Embryonic facial prominence (tissue), 1 donor: ENCODE data around the gene SFI1.
A peak's percentile ranks its signal among the peaks of the same experiment; 100 is the strongest.
"Not testable (repeated sequence)": the region's sequence is repeated elsewhere in the genome, so short reads cannot be mapped to it uniquely, and the experiment has no call there.

Experiments
- DNase-seq: peaks from one replicate; pipeline ENCODE4 v3.0.0-alpha.2; 2016; ENCODE audit errors: extremely low spot score

Gene SFI1

DNA sequence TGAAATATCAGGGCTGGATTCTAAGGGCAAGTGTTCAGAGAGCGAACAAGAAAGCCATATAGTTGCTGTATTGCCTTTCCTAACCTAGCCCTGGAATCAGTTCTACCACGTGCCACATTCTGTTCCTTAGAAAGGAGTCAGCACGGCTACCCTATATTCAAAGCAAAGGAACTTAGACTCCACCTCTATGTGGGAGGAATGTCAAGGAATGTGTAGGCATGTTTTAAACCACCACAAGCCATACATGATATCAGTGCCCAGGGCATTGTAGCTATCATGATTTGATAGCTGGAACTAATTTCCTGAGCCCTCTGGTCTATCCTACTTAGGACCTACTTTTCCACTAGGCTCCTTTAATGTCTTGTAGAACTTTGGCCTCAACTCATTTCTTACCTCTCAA is 4.2 kb upstream of the SFI1 start:
- no peak for DNase-seq

DNA sequence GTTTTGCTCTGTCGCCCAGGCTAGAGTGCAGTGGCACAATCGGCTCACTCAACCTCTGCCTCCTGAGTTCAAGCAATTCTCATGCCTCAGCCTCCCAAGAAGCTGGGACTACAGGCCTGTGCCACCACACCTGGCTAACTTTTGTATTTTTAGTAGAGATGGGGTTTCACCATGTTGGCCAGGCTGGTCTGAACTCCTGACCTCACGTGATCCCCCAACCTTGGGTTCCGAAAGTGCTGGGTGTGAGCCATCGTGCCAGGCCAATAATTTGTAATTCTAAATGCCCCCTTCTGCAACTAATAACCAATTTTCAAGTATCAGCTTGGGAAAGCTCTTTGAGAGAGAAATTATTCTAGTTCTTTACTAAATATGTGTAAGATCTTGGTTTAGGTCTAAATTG is 3.0 kb upstream of the SFI1 start:
- DNase-seq: not testable (repeated sequence)

DNA sequence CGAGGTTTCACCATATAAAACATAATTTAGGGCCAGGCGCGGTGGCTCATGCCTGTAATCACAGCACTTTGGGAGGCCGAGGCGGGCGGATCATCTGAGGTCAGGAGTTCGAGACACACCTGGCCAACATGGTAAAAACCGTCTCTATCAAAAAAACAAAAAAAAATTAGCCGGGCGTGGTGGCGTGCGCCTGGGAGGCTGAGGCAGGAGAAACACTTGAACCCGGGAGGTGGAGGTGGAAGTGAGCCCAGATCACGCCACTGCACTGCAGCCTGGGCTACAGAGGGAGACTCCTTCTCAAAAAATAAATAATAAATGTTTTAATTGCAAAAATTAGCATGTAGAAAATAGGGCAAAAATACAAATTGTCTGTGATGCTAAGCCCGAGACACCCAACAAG is 993 bp upstream of the SFI1 start:
- DNase-seq: no peak

DNA sequence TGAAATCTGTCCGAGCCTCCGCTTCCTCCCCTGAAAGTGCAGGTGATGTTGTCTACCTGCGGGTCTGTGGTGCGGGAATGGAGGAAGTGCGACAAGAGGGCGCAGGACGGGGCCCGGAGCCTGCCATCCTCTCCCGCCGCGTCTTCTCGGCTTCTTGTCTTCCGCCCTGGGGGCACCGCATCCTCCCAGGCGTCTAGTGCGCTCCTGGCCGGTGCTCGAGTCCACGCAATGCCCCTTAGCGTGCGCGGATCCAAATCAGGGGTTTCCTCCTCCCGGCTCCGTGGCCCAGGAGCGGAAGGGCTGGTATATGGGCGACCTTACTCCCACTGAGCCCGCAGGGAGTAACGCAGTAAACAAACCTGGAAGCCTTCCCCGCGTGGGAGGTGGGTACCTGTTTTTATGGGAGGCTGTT is 405 bp downstream of the SFI1 start:
- DNase-seq: no peak

DNA sequence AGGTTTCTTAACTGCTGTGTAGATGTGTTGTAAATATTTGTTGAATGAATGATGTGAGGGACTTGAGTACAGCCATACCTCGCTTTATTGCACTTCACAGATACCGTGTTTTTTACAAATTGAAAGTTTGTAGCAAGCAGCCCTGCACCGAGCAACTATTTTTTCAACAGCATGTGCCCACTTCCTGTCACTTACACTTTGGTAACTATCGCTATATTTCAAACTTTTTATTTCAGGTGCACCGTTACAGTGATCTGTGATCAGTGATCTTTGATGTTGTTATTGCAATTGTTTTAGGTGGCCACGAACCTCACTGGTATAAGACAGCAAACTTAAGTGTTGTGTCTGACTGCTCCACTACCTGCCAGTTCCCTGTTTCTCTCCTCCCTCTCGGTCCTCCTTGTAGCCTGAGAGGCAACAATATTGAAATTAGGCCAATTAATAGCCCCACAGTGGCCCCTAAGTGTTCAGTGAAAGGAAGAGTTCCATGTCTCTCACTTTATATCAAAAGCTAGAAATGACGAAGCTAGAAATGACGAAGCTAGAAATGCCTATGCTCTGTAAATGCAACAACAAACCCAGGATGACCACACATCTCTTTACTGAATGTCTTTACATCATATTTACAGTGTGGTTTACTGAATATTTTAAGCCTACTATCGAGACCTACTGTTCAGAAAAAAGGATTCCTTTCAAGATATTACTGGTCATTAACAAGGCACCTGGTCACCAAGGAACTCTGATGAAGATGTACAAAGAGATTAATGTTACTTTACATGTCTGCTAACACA is 1.0 kb downstream of the SFI1 start:
- DNase-seq: no peak

DNA sequence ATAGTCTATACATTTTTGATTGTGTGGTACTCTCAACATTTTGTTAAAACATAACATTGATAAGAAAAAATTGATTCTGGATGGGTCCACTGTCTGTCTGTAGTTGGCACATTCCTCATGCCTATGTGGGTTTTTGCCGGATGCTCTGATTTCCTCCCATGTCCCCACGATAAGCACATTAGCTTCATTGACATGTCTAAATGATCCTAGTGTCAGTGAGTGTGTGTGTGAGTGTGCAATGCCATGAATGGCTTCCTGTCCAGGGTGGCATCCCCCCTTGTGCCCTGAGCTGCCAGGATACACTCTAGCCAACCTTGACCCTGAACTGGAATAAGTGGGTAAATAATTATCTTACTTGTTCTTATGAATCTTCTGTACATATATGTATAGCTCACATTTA is 5.4 kb downstream of the SFI1 start:
- no peak for DNase-seq

DNA sequence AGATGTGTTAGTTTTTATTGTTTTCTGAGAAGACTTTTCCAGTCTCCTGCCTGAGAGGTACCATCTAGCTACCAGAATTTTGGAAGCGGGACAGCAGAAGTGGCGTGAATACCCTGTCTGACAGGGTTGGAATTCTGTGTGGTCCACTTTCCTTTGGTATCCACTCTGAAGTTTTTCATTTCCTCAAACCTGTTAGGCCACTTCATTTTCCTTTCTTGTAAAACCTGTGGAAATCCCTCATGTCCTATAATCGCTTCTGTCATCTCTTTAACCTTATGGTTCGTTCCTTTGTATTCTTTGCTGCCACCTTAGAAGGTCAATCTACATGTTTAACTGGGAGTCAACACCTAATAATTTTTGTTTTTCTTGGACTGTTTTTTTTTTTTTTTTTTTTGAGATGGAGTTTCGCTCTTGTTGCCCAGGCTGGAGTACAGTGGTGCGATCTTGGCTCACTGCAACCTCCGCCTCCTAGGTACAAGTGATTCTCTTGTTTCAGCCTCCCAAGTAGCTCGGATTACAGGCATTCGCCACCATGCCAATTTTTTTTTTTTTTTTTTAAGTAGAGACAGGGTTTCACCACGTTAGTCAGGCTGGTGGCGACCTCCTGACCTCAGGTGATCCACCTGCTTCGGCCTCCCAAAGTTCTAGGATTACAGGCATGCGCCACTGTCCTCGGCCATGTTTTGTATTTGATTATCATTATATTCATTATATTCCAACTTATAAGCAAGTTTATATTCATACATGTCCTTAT is 7.1 kb downstream of the SFI1 start:
- no peak for DNase-seq

DNA sequence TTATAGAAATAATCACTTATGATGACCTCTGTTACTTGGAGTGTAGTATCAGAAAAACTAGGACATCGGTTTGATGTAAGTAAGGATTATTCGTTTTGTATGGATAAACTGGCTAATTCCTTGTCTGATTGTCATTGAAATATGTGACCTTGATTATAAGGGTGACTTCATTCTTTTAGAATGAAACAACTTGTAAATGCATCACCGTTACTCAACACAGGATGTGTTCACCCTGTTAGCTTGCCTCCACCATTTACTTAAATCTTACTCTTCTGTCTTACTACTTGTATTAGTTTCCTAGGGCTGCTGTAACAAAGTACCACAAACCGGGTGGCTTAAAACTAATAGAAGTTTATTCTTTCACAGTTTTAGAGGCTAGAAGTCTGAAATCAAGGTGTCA is 7.9 kb downstream of the SFI1 start:
- DNase-seq: no peak

DNA sequence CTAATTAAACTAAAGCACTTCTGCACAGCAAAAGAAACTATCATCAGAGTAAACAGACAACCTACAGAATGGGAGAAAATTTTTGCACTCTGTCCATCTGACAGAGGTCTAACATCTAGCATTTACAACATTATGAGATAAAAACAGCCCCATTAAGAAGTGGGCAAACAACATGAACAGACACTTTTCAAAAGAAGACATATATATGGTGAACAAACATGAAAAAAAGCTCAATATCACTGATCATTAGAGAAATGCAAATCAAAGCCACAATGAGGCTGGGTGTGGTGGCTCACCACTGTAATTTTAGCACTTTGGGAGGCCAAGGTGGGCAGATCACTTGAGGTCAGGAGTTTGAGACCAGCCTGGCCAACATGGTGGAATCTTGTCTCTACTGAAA is 11.2 kb downstream of the SFI1 start:
- not testable (repeated sequence) for DNase-seq

DNA sequence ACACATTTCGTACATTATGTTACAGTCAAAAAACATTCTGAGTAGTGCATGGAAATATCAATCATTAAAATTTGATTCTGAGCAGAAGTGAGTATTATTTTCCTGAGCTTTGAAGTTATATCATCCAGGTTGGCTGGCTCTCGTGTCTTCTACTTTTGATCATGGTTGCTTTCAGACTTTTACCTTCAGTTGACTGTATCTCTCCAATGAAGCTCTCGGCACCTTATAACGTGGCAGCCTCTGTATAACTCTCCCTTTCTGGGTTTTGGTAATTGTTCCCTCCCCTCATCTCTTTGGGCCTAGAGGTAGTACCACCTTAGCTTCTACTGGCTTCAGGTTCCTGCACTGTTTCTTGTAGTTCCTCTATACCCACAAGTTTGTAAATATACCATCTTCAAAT is 12.2 kb downstream of the SFI1 start:
- no peak for DNase-seq

DNA sequence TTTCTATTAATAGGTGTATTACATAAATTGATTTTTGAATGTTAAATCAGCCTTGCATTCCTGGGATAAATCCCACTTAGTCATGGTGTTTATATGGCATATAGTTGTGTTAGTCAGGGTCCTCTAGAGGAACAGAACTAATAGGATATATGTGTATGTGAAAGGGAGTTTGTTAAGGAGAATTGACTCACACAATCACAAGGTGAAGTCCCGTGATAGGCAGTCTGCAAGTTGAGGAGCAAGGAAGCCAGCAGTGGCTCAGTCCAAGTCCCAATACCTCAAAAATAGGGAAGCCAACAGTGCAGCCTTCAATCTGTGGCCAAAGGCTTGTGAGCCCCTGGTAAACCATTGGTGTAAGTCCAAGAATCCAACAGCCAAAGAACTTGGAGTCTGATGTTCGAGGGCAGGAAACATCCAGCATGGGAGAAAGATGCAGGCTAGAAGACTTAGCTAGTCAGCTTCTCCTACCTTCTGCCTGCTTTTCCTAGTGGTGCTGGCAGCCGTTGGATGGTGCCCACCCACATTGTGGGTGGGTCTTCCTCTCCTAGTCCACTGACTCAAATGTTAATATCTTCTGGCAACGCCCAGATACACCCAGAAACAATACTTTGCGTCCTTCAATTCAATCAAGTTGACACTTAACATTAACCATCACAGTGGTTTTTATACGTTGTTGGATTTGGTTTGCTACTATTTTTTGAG is 12.9 kb downstream of the SFI1 start:
- no peak for DNase-seq

DNA sequence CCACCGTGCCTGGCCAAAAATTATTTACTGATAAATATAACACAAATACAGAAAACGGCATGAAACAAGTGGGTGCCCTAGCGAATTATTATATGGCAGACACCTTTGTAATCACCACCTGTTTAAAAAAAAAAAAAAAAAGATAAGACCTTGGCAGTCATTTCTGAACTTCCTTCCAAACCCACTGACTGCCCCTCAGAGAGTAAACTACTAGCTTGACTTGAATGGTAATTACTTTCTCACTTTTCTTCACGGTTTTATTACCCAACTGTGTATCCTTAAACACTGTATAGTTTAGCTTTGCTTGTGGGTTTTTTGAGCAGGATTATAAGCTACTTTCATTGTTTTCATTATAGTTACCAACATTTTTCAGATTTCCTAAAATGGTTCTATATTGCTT is 23.7 kb downstream of the SFI1 start:
- DNase-seq: no peak

DNA sequence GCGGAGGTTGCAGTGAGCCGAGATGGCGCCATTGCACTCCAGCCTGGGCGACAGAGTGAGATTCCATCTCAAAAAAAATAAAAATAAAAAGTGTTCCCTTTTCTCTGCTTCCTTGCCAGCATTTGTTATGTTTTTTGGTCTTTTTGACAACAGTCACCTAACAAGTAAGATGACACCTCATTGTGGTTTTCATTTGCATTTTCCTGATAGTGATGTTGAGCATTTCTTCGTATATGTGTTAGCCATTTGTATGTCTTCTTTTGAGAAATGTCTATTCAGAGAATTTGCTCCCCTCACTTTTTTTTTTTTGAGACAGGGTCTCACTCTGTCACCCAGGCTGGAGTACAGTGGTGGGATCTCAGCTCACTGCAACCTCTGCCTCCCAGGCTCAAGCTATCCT is 27.8 kb downstream of the SFI1 start:
- DNase-seq: not testable (repeated sequence)

DNA sequence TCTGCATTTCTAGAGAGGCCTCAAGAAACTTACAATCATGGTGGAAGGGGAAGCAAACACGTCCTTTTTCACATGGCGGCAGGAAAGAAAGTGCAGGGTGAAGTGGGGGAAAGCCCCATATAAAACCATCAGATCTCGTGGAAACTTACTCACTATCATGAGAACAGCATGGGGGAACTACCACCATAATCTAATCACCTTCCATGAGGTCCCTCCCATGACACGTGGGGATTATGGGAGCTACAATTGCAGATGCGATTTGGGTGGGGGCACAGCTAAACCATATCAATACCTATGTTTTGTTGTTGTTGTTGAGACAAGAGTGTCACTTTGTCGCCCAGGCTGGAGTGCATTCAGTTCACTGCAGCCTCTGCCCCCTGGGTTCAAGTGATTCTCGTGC is 29.9 kb downstream of the SFI1 start:
- no peak for DNase-seq

DNA sequence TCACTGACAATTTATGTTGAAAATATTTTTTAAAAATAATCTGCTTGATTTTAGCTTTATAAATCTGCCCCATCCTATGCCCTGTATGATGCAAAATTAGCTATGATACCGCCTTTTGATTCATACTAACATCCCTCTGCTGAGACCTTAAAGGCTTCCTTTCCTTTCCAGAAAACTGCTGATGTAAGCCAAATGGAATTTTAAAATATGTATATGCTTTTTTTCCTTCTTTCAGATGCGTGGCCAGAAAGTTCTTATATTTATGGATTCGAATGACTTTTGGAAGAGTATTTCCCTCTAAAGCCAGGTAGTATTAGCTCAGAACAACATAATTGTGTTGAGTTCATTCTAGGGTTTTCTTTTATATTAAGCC is 34.5 kb downstream of the SFI1 start:
- DNase-seq: peak; percentile 53

DNA sequence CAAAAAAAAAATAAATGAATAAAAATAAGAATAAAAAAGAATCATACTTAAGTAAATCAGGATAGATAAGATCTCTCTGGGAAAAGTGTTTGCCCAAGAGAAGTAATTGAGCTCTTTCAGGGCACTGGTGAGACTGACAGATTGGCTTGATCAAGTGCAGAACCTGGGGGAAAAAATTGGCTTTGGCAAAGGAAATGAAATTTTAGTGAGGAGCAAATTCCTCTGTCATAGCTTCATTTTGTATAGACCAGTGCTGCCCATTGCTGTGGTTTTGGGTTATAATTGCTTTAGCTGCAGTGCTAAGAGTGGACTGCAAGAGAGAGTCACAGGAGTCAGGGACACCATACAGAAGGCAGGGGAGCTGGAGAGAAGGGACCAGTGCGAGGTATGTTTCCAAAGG is 35.7 kb downstream of the SFI1 start:
- DNase-seq: no peak

DNA sequence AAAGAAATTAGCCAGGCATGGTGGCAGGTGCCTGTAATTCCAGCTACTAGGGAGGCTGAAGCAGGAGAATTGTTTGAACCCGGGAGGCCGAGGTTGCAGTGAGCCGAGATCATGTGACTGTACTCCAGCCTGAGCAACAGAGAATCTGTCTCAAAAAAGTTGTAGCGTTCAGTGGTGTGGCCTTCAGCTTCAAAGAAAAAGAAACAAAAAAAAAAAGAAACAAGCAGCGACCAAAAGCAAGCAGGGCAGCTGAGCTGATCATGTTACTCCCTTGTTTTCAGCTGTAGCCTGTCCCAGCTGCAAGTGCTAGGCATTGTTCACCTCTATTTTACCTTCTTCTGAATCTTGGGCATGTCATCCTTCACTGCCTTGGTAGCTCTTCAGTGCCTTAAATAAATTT is 37.0 kb downstream of the SFI1 start:
- no peak for DNase-seq

DNA sequence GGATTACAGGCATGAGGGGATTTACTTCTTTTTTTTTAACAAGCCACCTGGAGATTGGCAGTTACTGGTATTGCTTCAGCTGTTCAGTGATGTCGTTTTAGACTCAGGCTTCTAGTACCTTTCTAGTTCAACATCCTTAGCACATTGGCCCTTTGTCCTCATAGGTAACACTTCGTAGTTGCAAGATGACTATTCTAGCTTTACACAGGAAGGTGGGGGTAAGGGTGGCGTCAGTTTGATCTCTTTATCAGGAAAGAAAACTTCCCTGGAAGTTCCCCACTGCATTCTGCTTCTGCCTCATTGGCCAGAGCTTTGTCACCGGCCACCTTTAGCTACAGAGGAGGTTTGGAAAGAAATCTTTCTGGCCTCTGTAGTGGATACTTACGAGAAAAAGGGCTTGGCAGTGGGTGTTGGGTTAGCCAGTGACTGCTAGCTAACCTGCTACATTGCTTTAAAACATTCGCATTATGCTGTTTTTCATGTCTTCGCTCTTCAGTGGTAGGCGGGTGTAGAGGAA is 40.7 kb downstream of the SFI1 start:
- DNase-seq: no peak

DNA sequence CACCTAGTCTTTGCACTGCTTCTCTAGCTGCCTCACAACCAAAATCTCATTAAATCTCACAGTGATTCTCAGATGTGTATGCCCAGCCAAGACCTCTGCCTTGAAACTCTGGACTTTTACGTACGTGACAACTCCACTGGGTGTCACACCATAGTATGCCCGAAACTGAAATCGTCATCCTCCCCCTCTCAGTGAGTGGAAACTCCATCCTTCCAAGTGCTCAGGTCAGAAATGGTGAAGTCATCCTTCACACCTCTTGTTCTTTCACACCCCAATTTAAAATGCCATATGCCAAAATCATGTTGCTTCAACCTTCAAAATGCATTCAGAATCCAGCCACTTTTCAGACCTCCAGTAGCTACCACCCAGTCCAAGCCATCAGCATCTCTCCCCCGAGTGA is 42.5 kb downstream of the SFI1 start:
- no peak for DNase-seq

DNA sequence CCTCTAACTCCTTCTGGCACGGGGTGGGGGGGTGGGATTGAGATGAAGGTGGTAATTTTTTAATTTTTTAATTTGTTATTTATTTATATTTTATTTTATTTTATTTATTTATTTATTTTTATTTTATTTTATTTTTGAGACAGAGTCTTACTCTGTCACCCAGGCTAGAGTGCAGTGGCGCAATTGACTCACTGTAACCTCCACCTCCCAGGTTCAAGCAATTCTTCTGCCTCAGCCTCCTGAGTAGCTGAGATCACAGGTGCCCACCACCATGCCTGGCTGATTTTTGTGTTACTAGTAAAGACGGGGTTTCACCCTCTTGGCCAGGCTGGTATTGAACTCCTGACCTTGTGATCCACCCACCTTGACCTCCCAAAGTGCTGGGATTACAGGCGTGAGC is 43.8 kb downstream of the SFI1 start:
- DNase-seq: not testable (repeated sequence)

DNA sequence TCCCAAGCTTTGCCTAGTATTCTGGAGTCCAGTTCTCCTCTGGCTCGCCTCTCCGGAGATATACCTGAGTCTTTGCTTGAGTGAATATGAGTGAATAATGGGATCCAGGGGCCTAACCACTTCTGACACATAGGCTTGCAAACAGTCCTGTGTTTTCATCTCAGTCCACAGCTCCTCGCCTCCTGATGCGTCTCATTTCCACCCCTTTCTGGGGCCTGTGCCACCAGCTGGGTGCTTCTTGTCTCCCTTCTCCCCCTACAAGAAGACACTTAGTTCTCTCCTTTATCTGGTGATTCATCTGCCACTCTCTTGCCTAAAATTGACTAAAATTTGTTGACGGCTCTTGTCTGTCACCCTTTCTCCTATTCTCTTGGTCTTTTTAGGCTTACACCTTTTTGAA is 44.6 kb downstream of the SFI1 start:
- DNase-seq: no peak
